ENCODE data around the gene PRDX6.

Gene PRDX6, protein sequence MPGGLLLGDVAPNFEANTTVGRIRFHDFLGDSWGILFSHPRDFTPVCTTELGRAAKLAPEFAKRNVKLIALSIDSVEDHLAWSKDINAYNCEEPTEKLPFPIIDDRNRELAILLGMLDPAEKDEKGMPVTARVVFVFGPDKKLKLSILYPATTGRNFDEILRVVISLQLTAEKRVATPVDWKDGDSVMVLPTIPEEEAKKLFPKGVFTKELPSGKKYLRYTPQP

DNA sequence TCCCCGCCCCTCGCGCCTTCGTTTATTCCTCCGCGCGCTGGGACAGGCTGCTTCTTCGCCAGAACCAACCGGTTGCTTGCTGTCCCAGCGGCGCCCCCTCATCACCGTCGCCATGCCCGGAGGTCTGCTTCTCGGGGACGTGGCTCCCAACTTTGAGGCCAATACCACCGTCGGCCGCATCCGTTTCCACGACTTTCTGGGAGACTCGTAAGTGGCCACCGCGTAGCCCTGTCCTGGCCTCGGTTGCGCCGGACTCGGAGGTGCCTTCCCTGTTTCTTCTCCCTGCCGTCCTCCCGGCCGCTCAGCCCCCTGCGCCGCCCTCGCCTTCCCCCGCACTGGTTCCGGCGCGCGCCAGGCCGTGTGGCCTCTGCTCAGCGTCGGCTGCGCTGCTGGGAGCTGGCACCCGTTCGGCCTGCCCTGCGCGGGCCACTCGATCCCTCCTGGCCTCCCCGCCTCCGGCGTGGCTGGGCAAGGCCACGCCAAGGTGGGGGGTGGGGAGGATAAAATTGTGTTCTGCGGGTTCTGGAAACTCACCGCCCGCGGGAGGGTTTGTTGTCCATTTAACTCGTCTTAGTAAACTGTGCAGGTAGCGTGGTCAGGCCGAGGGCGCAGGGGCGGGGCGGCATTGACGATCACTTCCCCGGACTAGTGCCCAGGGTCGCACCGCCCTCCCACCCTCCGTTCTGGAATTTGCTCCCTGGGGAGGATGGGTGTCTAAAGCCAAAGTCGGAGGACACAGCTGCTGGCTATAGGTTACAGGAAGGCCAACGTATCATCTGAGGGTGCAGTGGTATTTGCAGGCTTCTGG, at the start of gene PRDX6:
Gene PRDX6 (plus strand): TSS at position 50 of the 808 bp plus-strand sequence. CDS start 63 bp downstream, at position 113.
- H3K9me2 ChIP-seq (replicated peaks; ENCODE audit: low read depth, low read length), result no peaks in the 10 kb centered on the region
- H3K9me3 ChIP-seq (ENCODE audit: insufficient read depth, low read depth, low read length), result no peaks in the 10 kb centered on the region
- no peaks in the 10 kb centered on the region for H3K27me3 ChIP-seq (ENCODE audit: insufficient read depth, low read length, poor library complexity, severe bottlenecking)
- peak within 1 kb of the TSS; percentile 87 for H3K9ac ChIP-seq (ENCODE audit: low read depth, low read length, poor library complexity, severe bottlenecking)
- H3K4me3 ChIP-seq (ENCODE audit: low read length, poor library complexity, severe bottlenecking), result peak within 1 kb of the TSS; percentile 93
- no peaks in the 10 kb centered on the region for H3F3A ChIP-seq (ENCODE audit: low read depth)
- peaks cover 57% of the 10 kb centered on the region for H3K4me1 ChIP-seq (ENCODE audit: insufficient read depth, low read length, poor library complexity, severe bottlenecking)
- H3K36me3 ChIP-seq (ENCODE audit: insufficient read depth, low read length), result peaks cover 17% of the 10 kb centered on the region; the same call in 1 of the 2 replicates
- H2AFZ ChIP-seq (ENCODE audit: low read length), result peak within 1 kb of the TSS; percentile 97
- no peak for TF ChIP-seq EZH2phosphoT487 (IDR thresholded peaks at IDR 0.05; ENCODE audit: borderline replicate concordance)
- TF ChIP-seq, protein P1, sequence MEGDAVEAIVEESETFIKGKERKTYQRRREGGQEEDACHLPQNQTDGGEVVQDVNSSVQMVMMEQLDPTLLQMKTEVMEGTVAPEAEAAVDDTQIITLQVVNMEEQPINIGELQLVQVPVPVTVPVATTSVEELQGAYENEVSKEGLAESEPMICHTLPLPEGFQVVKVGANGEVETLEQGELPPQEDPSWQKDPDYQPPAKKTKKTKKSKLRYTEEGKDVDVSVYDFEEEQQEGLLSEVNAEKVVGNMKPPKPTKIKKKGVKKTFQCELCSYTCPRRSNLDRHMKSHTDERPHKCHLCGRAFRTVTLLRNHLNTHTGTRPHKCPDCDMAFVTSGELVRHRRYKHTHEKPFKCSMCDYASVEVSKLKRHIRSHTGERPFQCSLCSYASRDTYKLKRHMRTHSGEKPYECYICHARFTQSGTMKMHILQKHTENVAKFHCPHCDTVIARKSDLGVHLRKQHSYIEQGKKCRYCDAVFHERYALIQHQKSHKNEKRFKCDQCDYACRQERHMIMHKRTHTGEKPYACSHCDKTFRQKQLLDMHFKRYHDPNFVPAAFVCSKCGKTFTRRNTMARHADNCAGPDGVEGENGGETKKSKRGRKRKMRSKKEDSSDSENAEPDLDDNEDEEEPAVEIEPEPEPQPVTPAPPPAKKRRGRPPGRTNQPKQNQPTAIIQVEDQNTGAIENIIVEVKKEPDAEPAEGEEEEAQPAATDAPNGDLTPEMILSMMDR (conservative IDR thresholded peaks at IDR 0.05; ENCODE audit: low read length), result no peak
- peaks cover 55% of the 10 kb centered on the region for H3K79me2 ChIP-seq (ENCODE audit: insufficient read depth, low read length)
- H4K20me1 ChIP-seq (ENCODE audit: insufficient read depth, low read length, poor library complexity, severe bottlenecking), result peaks cover 34% of the 10 kb centered on the region
- peak within 1 kb of the TSS; percentile 82 for H3K4me2 ChIP-seq (ENCODE audit: low read depth, low read length, poor library complexity, severe bottlenecking)

DNA sequence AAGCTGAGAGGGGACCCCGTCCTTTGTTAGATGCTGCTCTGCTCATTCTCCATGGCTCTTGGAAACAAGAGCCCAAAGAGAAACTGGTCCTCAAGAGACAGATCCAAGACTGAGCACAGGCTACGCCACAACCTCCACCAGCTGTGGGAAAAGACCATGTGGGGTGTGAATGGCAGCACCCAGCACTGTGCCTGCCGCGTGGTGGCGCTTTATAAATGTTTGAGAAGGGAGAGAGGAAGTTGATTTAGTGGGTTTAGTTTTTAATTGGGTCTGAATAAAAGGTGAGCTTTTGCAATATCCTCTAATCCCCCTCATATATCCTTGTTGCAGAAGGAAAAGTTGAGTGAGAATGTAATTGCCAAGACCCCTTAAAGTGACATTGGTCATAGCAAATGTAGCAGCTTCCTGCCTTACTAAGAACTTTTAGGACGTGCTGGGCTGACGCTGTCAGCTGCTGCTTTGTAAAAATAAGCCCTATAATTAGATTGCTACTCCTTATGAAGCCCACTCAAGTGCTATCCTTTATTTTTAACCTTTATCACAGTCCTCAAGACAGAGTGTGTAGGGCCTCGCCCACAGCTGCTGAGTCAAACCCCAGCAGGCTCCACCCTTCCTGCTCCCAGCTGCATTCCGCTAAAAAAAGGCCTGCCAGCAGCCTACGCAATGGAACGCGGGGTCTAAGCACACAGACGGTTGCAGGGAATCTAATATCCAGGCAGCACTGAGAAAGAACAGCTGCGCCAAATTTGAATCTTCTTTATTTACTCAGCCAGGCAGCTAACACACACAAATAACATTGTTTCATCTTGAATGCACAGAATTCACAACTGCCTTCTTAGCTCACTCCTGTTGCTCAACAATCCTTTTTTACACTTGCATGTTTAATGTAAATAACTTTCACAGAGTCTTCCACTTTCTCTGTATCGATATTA, 47.4 kb upstream of the PRDX6 start:
- Histone ChIP-seq H3K9me3 (ENCODE audit: insufficient read depth, low read depth, low read length) (no peaks in the 10 kb centered on the region), H3F3A (ENCODE audit: low read depth) (no peaks in the 10 kb centered on the region), H4K20me1 (ENCODE audit: insufficient read depth, low read length, poor library complexity, severe bottlenecking) (no peaks in the 10 kb centered on the region), H3K27me3 (ENCODE audit: insufficient read depth, low read length, poor library complexity, severe bottlenecking) (no peaks in the 10 kb centered on the region), H3K36me3 (ENCODE audit: insufficient read depth, low read length) (no peaks in the 10 kb centered on the region), H3K79me2 (ENCODE audit: insufficient read depth, low read length) (no peaks in the 10 kb centered on the region), H3K9ac (ENCODE audit: low read depth, low read length, poor library complexity, severe bottlenecking) (no peak overlapping the region), H3K4me1 (ENCODE audit: insufficient read depth, low read length, poor library complexity, severe bottlenecking) (peaks cover 8% of the 10 kb centered on the region), H3K4me2 (ENCODE audit: low read depth, low read length, poor library complexity, severe bottlenecking) (peak overlapping the region; percentile 12), H3K4me3 (ENCODE audit: low read length, poor library complexity, severe bottlenecking) (no peak overlapping the region), H2AFZ (ENCODE audit: low read length) (peak overlapping the region; percentile 14; the same call in 1 of the 2 replicates), H3K9me2 (replicated peaks; ENCODE audit: low read depth, low read length) (no peaks in the 10 kb centered on the region)
- TF ChIP-seq, protein P1 (conservative IDR thresholded peaks at IDR 0.05; ENCODE audit: low read length), result peak; percentile 81
- TF ChIP-seq EZH2phosphoT487 (IDR thresholded peaks at IDR 0.05; ENCODE audit: borderline replicate concordance), result no peak

DNA sequence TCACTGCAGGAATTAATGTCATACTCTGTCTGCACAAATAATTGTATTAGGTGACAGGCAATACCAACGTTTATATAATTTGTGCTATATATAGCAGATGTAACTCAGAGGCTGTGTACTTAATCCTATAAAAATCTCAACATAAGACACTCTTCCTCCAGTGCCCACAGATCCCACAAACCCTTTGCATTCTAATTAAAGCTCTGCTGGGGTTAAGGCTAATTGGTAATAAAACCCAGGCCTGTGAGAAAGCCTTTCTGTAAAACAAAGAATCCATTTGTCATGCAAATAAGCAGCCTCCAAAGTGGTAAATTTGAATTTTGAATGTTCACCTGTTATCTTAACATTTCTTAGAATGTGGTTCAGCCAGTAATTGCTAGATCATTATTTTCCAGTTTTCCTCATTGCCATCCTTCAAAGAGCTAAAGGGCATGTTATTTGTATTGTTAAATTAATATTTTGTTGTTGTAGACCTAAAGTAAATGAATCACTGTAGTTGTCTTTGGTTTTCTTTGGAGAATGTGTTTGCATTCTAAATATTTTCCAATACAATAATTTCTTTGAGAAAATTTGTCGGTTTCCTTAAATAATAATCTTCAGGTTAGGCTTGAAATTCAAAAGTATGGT, 46.3 kb upstream of the PRDX6 start:
- H3K9ac ChIP-seq (ENCODE audit: low read depth, low read length, poor library complexity, severe bottlenecking), result no peak overlapping the region
- TF ChIP-seq EZH2phosphoT487 (IDR thresholded peaks at IDR 0.05; ENCODE audit: borderline replicate concordance), result no peak
- TF ChIP-seq, protein P1 (conservative IDR thresholded peaks at IDR 0.05; ENCODE audit: low read length), result no peak
- H2AFZ ChIP-seq (ENCODE audit: low read length), result no peak overlapping the region
- H3K36me3 ChIP-seq (ENCODE audit: insufficient read depth, low read length), result no peaks in the 10 kb centered on the region
- no peak overlapping the region for H3K4me2 ChIP-seq (ENCODE audit: low read depth, low read length, poor library complexity, severe bottlenecking)
- H3K4me1 ChIP-seq (ENCODE audit: insufficient read depth, low read length, poor library complexity, severe bottlenecking), result peaks cover 8% of the 10 kb centered on the region
- no peaks in the 10 kb centered on the region for H4K20me1 ChIP-seq (ENCODE audit: insufficient read depth, low read length, poor library complexity, severe bottlenecking)
- H3K4me3 ChIP-seq (ENCODE audit: low read length, poor library complexity, severe bottlenecking), result no peak overlapping the region
- H3K27me3 ChIP-seq (ENCODE audit: insufficient read depth, low read length, poor library complexity, severe bottlenecking), result no peaks in the 10 kb centered on the region
- no peaks in the 10 kb centered on the region for H3K79me2 ChIP-seq (ENCODE audit: insufficient read depth, low read length)
- H3F3A ChIP-seq (ENCODE audit: low read depth), result no peaks in the 10 kb centered on the region
- no peaks in the 10 kb centered on the region for H3K9me2 ChIP-seq (replicated peaks; ENCODE audit: low read depth, low read length)
- no peaks in the 10 kb centered on the region for H3K9me3 ChIP-seq (ENCODE audit: insufficient read depth, low read depth, low read length)

All from Loucy (cell line).